NCI-H524 (cell line): Measurements from ENCODE around the gene GRAP.

Experiments used
- DNase-seq, 2 experiments: peaks; one replicate each; lab custom pipeline; 2025; lab: John Stamatoyannopoulos, UW

GRAP gene

GRCh38 chr17:18984273-18985114 is 62.3 kb downstream of the GRAP start:
- DNase-seq = no peak

DNA sequence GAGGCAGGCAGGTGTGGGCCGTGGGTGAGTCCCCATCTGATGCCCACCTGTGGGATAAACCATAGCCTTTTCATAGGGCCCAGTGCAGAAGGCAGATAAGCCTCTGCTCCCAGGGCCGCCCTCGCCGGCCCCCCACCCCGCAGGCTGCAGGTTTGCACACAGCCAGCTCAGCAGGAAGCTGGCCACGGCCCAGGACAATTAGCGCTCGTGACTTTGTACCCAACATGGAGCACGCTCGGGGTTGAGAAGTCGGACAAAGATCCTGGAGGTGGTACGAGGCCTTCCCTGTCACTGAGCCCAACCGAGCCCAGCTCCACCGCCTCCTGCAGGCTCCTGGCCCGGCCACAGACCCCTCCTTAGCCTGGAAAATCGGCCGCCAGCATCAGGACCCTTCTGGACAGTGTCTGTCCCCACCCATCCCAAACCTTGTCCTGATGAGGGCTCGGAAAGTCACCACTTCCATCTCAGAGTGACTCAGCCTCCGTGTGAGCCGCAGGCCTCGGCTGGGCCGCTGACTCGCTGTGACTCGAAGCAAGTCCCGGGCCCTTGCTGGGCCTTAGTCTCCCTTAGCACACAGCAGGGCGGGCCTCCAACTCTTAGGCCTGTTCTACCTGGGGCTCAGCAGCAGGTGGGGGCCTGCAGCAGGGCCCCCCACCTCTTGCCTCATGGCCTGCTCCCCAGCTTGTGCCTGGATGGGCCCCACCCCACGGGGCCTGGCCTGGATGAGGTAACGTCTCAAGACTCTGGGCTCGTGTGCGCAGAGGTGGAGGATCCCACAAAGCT is 64.9 kb downstream of the GRAP start:
- no peak for DNase-seq

- no peak for DNase-seq
These were observed 65.5 kb downstream of the GRAP start for GRCh38 chr17:18981335-18981641.

DNA sequence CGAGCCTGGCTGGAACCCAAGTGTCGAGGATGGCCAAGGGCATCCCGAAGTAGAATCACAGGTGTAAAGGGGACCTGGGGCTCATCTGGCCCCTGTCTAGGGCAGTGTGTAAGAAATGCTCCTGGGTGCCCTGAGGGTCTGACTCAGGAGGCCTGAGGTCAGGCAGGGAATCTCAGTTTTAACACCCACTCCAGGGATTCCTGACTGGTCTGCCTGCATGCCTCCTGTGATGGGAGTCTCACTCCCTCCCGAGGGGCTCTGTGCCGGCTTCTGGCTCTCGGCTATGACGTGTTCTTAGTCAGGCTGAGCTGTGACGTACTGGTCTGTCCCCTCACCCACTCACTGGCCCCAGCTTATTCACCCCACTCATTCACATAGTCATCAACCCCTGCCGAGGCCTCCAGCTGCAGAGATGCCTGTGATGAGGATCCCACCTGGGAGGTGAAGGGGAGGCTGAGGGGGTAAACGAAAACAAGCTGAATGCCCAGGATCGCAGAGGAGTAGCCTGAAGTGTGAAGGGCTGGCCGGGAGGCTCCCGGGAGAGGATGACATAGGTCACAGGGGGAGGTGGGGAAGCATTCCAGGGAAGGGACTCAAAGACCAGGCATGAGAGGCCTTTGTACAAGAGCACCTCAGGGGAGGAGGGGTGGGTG is 65.9 kb downstream of the GRAP start:
- DNase-seq = no peak

- no peak for DNase-seq
These were observed 68.1 kb downstream of the GRAP start for GRCh38 chr17:18978655-18979054.

DNA sequence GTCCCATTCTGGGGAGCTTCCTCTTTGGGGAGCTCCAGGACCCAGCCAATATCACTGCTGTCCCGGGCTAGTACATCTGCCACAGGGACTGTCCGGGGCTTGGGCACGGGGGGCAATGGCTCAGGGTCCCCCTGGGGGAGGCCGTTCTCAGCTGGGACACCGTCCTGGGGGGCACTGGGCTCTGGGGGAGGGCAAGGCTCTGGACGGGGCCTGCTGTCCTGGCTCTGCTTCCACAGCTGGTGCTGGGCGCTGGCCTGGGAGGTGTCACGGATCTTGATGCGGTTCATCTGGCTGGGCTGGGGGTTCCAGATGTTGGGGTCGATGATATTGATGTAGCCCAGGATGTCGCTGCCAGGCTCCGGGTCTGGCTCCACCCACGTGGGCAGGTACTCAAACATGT is 68.7 kb downstream of the GRAP start:
- no peak for DNase-seq

- DNase-seq = no peak
These were observed 69.1 kb downstream of the GRAP start for GRCh38 chr17:18977646-18978045.

GRCh38 chr17:18977021-18977420 is 69.7 kb downstream of the GRAP start:
- no peak for DNase-seq

DNA sequence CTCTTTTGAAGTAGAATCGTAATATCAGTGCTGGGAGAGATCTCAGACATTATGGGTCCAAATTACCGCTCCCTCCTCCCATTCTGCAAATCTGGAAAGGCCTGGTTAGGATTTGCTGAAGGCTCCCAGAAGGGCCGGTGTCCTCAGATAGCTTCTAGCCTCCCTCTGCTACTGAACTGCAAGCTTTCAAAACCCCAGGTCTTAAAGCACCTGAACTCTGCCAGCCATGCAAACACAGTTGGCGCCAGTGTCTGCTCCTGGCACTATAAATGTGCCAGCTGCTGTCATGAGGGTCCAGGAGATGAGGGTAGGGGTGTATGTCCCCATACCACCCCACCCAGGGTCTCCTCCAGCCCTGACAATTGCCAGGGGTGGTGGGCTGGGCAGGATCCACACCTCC is 70.6 kb downstream of the GRAP start:
- DNase-seq = no peak

- no peak for DNase-seq
These were observed 71.2 kb downstream of the GRAP start for GRCh38 chr17:18975597-18975996.

- DNase-seq = no peak
These were observed 72.2 kb downstream of the GRAP start for GRCh38 chr17:18974407-18975149.

DNA sequence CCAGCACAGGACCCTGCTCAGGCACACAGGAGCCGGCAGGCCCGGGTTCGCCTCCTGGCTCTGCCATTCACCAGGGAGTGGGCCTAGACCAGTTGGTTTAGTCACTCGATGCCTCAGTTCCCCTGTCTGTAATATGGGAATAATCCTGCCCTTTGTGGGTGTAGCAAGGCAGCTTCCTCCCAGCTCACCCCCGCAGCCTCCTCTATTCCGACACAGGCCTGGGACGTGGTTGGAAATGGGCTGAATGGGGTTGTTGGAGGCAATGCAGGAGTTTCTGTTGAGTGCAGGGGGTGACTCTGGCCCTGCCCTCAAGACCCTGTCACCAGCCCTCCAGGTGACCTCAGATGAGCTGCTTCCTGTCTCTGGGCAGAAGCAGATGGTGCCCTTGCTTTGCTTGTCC is 75.0 kb downstream of the GRAP start:
- no peak for DNase-seq
